Left lung (tissue), 10 donors: ENCODE data around the gene CDK11B. TPM values are rescaled to one million over a fixed set of nuclear protein-coding genes. Genes with fewer than 3 reads are reported as not detected.
"Not testable (repeated sequence)": the region's sequence is repeated elsewhere in the genome, so short reads cannot be mapped to it uniquely, and the experiment has no call there.

Experiments
- ATAC-seq: fragments of 200-7000 bp; cut with Tn5 transposase; one replicate; pipeline ENCODE4 v1.9.1; 2020; ENCODE audit warnings: moderate library complexity
- DNase-seq, 4 donors: peaks; one replicate each; pipeline ENCODE4 v3.0.0-alpha.2; 2013 to 2020
- H3K27ac ChIP-seq, 2 donors: fragments of 200-600 bp; sonication (generic) in 1 of 2; one replicate each; pipeline versions ENCODE4 v1.5.0 to v1.8.0; 2020 to 2021
- H3K27me3 ChIP-seq, 2 donors: fragments of 200-600 bp; sonication (generic) in 1 of 2; one replicate each; pipeline versions ENCODE4 v1.5.0 to v1.8.0; 2020 to 2021
- H3K36me3 ChIP-seq, 2 donors: fragments of 200-600 bp; sonication (generic) in 1 of 2; one replicate each; pipeline versions ENCODE4 v1.5.0 to v1.8.0; 2020 to 2021
- H3K4me1 ChIP-seq, 2 donors: fragments of 200-600 bp; one replicate each; pipeline ENCODE4 v1.8.0; 2021
- H3K4me3 ChIP-seq, 2 donors: fragments of 200-600 bp; sonication (generic) in 1 of 2; one replicate each; pipeline versions ENCODE4 v1.5.0 to v1.8.0; 2020 to 2021; ENCODE audit warnings: mild to moderate bottlenecking in 1 of 2
- H3K9me3 ChIP-seq, 2 donors: fragments of 200-600 bp; sonication (generic) in 1 of 2; one replicate each; pipeline versions ENCODE4 v1.5.0 to v1.8.0; 2020 to 2021
- intact Hi-C, 2 donors: fragments of 100-400 bp; cut with DNase I; formaldehyde crosslinking; loops; one replicate each; pipeline versions ENCODE4 v1.11.2 to v1.14.2; 2022
- polyA plus RNA-seq, 6 donors: library from polyadenylated mRNA; unstranded; fragments of 120-200 nt; gene quantifications; one replicate each; pipeline ENCODE4 v1.2.1, GENCODE V29; 2013; ENCODE audit not compliant: insufficient read length in 6 of 6
- total RNA-seq, 2 donors: library from RNA; stranded (reverse); fragmentation: NEBNext Ultra II Directional; extraction: Animal tissue kit (Norgen Biotek cat#: 25700); gene quantifications; one replicate each; pipeline ENCODE4 v1.2.1, GENCODE V29; 2021
- TF ChIP-seq, protein P1 (sequence below), 2 donors: fragments of 200-600 bp; sonication (generic) in 1 of 2; IDR thresholded peaks; one replicate each; pipeline versions ENCODE4 v1.5.0 to v1.8.0; 2021; ENCODE audit warnings: antibody characterized with exemption in 2 of 2
- donor health status: DM: no; HTN: yes; CAD: no.
- donor health status: DM: no; HTN: no; CAD: no.

The CDK11B gene
- total and polyA plus RNA-seq, 8 donors, result 16.3 to 46.8 (median 40.2) TPM

DNA sequence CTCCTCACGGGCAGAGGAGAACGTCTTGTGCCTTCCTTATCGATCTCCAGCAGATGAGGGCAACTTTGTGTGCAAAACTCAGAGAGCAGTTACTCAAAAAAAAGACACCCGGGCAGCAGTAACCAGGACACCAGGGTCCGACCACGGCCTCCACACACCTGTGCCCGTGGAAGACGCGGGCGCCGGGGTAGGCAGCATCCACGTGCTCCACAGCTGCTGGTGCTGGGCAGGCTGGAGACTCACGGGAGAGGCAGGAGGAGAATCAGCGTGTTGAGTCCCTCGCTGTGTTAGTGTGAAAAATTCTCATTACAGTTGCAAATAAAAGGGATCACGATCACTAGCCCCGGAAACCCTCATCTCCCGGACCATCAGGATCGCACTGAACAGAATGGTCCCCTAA, 40.3 kb upstream of the CDK11B start:
- H3K9me3 ChIP-seq, intact Hi-C loops, ATAC-seq: not testable (repeated sequence)

DNA sequence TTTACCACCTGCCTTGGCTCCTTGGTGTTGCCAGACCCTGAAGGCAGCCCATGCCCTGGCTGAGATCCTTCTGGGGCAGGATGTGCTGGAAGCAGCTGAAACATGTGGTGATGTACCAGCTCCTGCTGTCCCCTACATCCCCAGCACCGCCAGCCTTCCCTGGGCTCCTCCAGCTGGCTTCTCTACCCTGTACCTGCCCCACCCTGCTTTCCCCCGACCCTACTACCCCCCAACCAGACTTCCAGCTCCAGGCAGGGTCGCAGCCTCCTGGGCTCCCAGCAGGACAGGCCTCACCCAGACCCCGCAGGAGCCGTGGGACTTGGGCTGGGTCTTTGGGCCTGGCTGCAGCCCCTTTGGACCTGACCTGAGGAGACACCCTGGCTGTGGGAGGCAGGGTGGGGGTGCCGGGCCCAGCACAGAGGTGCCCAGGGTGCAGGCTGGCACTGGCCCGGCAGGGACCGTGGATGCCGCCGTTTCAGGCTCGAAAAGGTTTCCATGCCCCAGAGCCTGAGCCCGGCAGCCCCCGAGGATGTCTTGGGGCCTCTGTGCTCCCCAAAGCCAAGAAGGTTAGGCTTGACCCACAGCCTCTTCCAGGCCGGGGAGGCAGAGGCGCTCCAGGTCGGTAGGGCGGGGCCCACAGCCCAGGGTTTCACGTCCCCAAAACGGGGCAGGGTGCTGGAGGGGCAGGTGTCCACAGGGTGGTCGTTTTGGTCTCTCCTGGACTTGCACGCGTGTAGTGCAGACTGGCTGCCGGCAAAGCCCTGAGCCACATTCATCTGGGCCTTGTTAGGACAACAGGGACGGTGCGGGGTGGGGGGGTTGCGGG, 38.8 kb upstream of the CDK11B start:
- intact Hi-C loops, H3K36me3 ChIP-seq, ATAC-seq, H3K4me3 ChIP-seq, H3K27ac ChIP-seq, H3K9me3 ChIP-seq, H3K27me3 ChIP-seq: not testable (repeated sequence)
- DNase-seq, result peak in 1 of 4 donors; percentile 43
- H3K4me1 ChIP-seq, result peaks cover 0 to 10% of the 10 kb centered on the region in 2 donors

More for the DNA sequence above, 40.3 kb upstream of the CDK11B start:
- not testable (repeated sequence) for H3K27ac ChIP-seq, H3K36me3 ChIP-seq, H3K4me1 ChIP-seq, H3K27me3 ChIP-seq, H3K4me3 ChIP-seq
- DNase-seq, result peak in 1 of 4 donors; percentile 63

DNA sequence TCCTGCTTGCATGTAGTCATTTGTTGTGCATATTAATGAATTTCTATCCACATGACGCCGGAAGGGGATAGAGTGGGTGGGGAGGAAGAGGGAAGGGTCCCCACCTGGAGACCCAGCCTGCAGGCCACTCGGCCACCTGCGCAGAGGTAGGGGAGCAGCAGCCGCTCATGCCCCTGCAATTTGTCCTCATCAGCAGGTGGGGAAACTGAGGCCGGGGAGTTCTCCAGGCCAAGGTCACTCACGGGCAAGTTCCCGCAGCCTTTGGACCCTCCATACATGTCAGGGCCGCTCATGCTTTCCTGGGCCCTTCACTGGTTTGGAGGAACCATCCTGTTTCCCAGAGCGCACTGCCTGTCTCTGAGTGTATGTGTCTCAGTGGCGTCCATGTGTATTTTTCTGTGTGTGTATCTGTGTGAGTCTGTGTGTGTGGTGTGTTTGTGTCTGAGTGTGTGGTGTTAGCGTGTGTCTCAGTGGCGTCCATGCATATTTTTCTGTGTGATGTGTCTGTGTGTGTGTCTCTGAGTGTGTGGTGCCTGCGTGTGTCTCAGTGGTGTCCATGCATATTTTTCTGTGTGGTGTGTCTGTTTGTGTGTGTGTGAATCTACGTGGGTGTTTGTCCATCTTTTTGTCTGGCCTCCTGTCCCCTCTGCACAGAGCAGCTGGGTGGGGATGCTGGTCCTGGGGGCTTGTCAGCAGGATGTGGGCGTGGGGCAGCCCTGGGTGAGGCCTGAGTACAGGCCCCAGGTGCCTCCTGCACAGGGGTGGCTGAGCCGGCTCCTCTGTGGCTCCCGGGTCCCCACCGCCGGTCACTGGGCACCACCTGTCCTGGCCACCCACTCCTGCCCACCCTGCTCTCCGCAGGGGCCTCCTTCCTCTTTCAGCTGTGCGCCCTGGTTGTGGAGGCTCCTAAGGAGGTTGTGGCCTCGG, 37.9 kb upstream of the CDK11B start:
- ATAC-seq, H3K27ac ChIP-seq, H3K9me3 ChIP-seq, intact Hi-C loops, H3K27me3 ChIP-seq, H3K36me3 ChIP-seq, H3K4me3 ChIP-seq: not testable (repeated sequence)
- DNase-seq, result peak in 1 of 4 donors; percentile 59
- H3K4me1 ChIP-seq, result peaks cover 0 to 10% of the 10 kb centered on the region in 2 donors

DNA sequence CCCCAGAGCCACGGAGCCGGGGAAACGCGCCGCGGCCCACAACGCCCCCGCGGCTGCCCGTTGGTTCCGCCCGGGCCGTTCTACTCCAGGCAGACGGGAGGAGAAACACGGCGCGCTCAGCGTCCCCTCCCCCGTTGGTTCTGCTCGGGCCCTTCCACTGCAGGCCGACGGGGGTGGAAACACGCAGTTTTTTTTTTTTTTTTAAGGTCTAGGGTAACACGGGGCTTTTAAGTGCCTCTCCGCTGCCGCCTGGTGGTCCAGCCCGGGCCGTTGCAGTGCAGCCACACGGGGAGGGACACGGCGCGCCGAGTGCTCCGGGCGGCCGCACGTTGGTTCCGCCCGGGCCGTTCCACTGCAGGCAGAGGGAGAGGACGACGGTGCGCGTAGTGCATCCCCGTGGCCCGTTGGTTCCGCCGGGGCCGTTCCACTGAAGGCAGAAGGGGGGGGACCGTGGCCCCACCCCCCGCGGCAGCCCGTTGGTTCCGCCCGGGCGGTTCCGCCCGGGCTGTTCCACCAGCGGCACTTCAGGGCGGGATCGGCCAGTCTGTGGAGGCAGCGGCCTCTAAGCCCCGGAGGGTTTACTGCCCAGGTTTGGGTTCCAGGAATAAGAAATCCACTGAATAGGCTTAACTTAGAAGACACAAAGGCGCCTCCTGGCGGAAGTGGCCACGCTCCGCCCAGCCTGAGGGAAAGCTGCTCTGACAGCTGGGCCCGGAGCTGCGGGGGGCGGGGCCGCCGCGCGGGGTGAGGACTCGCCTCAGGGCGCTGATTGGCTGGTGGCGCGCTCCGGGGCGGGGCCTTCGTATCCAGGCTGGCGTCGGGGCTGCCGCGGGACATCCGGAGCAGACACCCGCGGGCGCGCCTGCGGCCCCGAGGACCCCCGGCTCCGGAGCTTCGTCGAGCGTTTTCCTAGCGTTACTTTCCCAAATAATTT, 34.2 kb upstream of the CDK11B start, which contains the start of gene SLC35E2B:
SLC35E2B (minus strand) TSS at position 82 of the 934 bp plus-strand sequence. CDS start 16,096 bp downstream, outside the sequence.
- H3K4me1 ChIP-seq, result peaks cover 0 to 10% of the 10 kb centered on the region in 2 donors

DNA sequence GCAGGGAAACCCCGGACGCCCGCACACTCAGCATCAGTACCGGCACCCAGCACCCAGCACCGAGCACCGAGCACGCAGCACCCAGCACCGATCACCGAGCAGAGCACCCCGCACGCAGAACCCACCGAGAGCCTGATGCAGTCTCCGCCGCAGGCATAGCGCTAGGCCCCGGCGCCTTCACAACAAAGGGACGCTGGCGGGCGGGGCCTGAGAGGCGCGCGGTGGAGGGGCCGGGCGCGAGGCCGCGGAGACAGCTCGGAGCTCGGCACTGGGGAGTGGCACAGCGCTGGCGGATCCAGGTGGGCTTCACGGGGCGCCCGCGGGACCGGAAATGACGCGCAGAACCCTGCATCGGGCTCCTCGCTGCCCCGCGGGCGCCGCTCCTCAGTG, 33.5 kb upstream of the CDK11B start:
- Histone ChIP-seq H3K4me1 (peaks cover 0 to 13% of the 10 kb centered on the region in 2 donors), H3K4me3 (peak overlapping the region; percentile 41 to 59), H3K27ac (peak overlapping the region; percentile 92 to 97)
- peak; percentile 83 for ATAC-seq
- H3K9me3 ChIP-seq, H3K27me3 ChIP-seq, H3K36me3 ChIP-seq, intact Hi-C loops: not testable (repeated sequence)
- peak; percentile 43 to 98 (median 71) for DNase-seq

More for the DNA sequence above, 34.2 kb upstream of the CDK11B start, which contains the start of gene SLC35E2B:
- Histone ChIP-seq H3K27ac (peak within 1 kb of the TSS; percentile 92 to 97), H3K4me3 (peak within 1 kb of the TSS; percentile 41 to 59)
- H3K9me3 ChIP-seq, H3K36me3 ChIP-seq, intact Hi-C loops, H3K27me3 ChIP-seq: not testable (repeated sequence)
- DNase-seq (peak; percentile 88 to 98 (median 94)), ATAC-seq (peak; percentile 92)

DNA sequence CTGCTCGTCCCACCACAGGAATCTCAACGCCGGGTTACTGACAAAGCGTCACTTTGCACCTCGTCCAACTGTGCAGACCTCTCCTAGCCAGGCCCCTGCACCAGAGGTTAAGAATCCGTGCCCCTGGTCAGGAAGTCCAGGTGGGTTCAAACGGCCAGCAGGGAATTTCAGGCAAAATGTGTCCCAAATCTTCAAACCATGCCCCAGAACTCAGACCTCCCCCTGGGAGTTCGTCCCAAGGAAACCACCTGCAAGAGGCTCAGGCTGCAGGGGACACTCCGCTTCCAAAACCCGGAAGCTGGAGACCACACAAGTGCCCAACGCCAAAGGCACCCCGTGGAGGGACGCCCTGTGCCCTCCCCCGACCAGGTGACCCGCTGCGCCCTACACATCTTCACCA, 32.6 kb upstream of the CDK11B start:
- intact Hi-C loops, result not testable (repeated sequence)

DNA sequence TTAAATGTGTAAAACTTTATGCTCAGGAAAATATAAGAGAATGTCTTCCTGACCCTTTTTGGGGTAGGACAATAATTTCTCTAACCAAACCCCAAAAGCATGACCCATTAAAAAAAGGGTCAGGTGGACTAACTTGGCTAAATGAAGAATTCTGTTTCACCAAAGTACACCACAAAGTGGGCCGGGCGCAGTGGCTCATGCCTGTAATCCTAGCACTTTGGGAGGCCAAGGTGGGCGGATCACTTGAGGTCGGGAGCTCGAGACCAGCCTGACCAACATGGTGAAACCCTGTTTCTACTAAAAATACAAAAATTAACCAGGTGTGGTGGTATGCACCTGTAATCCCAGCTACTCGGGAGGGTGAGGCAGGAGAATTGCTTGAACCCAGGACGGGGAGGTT, 30.7 kb upstream of the CDK11B start:
- DNase-seq, result peak in 1 of 4 donors; percentile 19
- H3K36me3 ChIP-seq, ATAC-seq, H3K9me3 ChIP-seq, H3K27me3 ChIP-seq, intact Hi-C loops, H3K27ac ChIP-seq, H3K4me3 ChIP-seq: not testable (repeated sequence)
- peaks cover 0 to 31% of the 10 kb centered on the region in 2 donors for H3K4me1 ChIP-seq

More for the DNA sequence above, 32.6 kb upstream of the CDK11B start:
- not testable (repeated sequence) for H3K27ac ChIP-seq, H3K36me3 ChIP-seq, DNase-seq, H3K9me3 ChIP-seq, H3K27me3 ChIP-seq
- ATAC-seq, result peak; percentile 3
- H3K4me3 ChIP-seq, result peak overlapping the region in 1 of 2 donors; percentile 22
- H3K4me1 ChIP-seq, result peaks cover 0 to 22% of the 10 kb centered on the region in 2 donors

DNA sequence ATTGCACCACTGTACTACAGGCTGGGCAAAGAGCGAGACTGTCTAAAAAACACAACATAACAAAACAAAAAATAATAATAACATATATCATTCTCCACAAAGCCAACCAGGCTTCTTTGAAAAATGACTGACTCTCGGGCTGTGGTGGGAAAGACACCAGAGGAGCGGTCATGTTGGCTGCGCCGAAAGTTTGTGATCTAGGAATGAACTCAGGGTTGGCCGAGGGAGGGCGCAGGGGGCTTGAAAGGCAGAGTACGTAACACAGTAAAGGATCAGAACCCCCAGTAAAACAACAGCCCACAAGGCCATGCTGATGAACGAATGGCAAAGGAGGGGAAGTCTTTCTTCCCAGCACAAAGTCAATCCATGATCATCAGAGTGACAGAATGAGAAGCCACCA, 29.0 kb upstream of the CDK11B start:
- no peak overlapping the region for H3K4me3 ChIP-seq
- ATAC-seq (no peak), DNase-seq (peak in 1 of 4 donors; percentile 29)
- no peaks in the 10 kb centered on the region for H3K27me3 ChIP-seq
- TF ChIP-seq, protein P1, sequence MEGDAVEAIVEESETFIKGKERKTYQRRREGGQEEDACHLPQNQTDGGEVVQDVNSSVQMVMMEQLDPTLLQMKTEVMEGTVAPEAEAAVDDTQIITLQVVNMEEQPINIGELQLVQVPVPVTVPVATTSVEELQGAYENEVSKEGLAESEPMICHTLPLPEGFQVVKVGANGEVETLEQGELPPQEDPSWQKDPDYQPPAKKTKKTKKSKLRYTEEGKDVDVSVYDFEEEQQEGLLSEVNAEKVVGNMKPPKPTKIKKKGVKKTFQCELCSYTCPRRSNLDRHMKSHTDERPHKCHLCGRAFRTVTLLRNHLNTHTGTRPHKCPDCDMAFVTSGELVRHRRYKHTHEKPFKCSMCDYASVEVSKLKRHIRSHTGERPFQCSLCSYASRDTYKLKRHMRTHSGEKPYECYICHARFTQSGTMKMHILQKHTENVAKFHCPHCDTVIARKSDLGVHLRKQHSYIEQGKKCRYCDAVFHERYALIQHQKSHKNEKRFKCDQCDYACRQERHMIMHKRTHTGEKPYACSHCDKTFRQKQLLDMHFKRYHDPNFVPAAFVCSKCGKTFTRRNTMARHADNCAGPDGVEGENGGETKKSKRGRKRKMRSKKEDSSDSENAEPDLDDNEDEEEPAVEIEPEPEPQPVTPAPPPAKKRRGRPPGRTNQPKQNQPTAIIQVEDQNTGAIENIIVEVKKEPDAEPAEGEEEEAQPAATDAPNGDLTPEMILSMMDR (IDR thresholded peaks at IDR 0.05), result no peak
- peaks cover 0 to 3% of the 10 kb centered on the region in 2 donors for H3K36me3 ChIP-seq
- no peaks in the 10 kb centered on the region for H3K9me3 ChIP-seq
- H3K27ac ChIP-seq, result no peak overlapping the region
- intact Hi-C loops, result no loop called here
- H3K4me1 ChIP-seq, result peaks cover 0 to 30% of the 10 kb centered on the region in 2 donors
